PC-9 (cell line): Measurements from ENCODE around the gene TAS2R3.

ENCODE experiments used
- EZH2 ChIP-seq: fragments of 200-600 bp; sonication (generic); IDR thresholded peaks from 2 replicates; pipeline ENCODE4 v1.8.0; 2017; ENCODE audit warnings: antibody characterized with exemption, low read depth
- TF ChIP-seq, protein P1 (sequence below): fragments of 200-600 bp; sonication (generic); conservative IDR thresholded peaks from 2 replicates; pipeline ENCODE4 v1.6.1; 2017; ENCODE audit warnings: mixed run types, antibody characterized with exemption, mild to moderate bottlenecking, moderate library complexity

DNA sequence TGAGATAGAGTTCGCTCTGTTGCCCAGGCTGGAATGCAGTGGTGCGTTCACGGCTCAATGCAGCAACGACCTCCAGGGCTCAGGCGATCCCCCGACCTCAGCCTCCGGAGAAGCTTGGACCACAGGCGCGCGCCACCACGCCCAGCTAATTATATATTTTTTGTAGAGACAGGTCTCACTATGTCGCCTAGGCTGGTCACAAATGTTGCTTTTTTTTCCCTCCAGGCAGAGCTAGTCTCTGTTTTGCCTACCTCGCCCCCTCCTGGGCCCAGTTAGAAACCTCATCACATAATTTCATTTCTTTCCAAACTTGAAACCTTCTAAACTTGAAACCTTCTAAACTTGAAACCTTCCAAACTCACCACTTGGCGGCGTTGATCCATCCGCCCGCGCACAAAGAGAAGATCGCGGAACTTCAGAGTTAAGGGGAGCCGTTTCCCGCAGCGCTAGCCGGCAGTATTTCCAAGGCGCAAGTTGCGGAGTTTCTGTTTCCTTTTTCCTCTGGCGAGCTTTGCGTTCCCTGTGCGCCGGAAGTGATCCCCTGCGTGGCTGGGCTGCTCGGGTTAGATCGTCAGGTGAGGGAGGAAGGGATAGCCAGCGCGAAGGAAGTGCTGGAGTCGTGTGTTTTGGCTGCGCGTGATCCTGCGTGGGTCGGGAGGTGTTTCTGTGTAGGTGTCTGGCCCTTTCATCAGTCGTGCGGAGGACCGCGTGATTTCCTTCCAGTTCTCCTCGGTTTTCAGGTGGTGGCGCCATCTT lies 25.9 kb upstream of the TAS2R3 start, which contains the start of gene SSBP1:
- TF ChIP-seq, protein P1, sequence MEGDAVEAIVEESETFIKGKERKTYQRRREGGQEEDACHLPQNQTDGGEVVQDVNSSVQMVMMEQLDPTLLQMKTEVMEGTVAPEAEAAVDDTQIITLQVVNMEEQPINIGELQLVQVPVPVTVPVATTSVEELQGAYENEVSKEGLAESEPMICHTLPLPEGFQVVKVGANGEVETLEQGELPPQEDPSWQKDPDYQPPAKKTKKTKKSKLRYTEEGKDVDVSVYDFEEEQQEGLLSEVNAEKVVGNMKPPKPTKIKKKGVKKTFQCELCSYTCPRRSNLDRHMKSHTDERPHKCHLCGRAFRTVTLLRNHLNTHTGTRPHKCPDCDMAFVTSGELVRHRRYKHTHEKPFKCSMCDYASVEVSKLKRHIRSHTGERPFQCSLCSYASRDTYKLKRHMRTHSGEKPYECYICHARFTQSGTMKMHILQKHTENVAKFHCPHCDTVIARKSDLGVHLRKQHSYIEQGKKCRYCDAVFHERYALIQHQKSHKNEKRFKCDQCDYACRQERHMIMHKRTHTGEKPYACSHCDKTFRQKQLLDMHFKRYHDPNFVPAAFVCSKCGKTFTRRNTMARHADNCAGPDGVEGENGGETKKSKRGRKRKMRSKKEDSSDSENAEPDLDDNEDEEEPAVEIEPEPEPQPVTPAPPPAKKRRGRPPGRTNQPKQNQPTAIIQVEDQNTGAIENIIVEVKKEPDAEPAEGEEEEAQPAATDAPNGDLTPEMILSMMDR: peak; percentile 83
- TF ChIP-seq EZH2: no peak
